Upper lobe of left lung (tissue), 6 donors: ENCODE data around the gene RAB20. TPM values are rescaled to one million over a fixed set of nuclear protein-coding genes. Genes with fewer than 3 reads are reported as not detected.

Experiments
- ATAC-seq, 2 donors: fragments of 200-7000 bp; cut with Tn5 transposase; one replicate each; pipeline ENCODE4 v1.9.1; 2022; ENCODE audit warnings: mild to moderate bottlenecking in 2 of 2, moderate library complexity in 2 of 2; ENCODE audit not compliant: low FRiP score in 2 of 2
- DNase-seq, 2 donors: peaks; one replicate each; pipeline ENCODE4 v3.0.0-alpha.2; 2019 to 2020
- H3K27ac ChIP-seq, 4 donors: fragments of 200-600 bp; sonication (generic); one replicate each; pipeline ENCODE4 v1.5.1; 2016 to 2019
- H3K27me3 ChIP-seq, 4 donors: fragments of 200-600 bp; sonication (generic); one replicate each; pipeline ENCODE4 v1.5.1; 2017 to 2019
- H3K36me3 ChIP-seq, 4 donors: fragments of 200-600 bp; sonication (generic); one replicate each; pipeline ENCODE4 v1.5.1; 2016 to 2019
- H3K4me1 ChIP-seq, 4 donors: fragments of 200-600 bp; sonication (generic); one replicate each; pipeline ENCODE4 v1.5.1; 2018 to 2019
- H3K4me3 ChIP-seq, 4 donors: fragments of 200-600 bp; sonication (generic); one replicate each; pipeline ENCODE4 v1.5.1; 2017 to 2019; ENCODE audit warnings: mild to moderate bottlenecking in 2 of 4, moderate library complexity in 1 of 4
- H3K9me3 ChIP-seq, 4 donors: fragments of 200-600 bp; sonication (generic); one replicate each; pipeline ENCODE4 v1.5.1; 2018 to 2019
- CTCF ChIP-seq, 6 experiments: fragments of 450-650 bp in 4 of 6; fragments of 200-600 bp in 2 of 6; sonication (generic) in 2 of 6; IDR thresholded peaks; one replicate each; pipeline ENCODE4 v1.5.1; 2016 to 2019; ENCODE audit warnings: antibody characterized with exemption in 6 of 6
- EP300 ChIP-seq, 4 donors: sonication (generic); formaldehyde crosslinking; IDR thresholded peaks; one replicate each; pipeline ENCODE4 v1.5.1; 2017; ENCODE audit warnings: antibody characterized with exemption in 4 of 4, control low read depth in 2 of 4
- POLR2A ChIP-seq, 4 donors: fragments of 450-650 bp; IDR thresholded peaks; one replicate each; pipeline ENCODE4 v1.5.1; 2016 to 2017; ENCODE audit warnings: antibody characterized with exemption in 4 of 4, mild to moderate bottlenecking in 2 of 4
- POLR2AphosphoS5 ChIP-seq, 2 donors: sonication (generic); formaldehyde crosslinking; IDR thresholded peaks; one replicate each; pipeline ENCODE4 v1.5.1; 2017; ENCODE audit warnings: antibody characterized with exemption in 2 of 2
- WGBS, 2 donors: methylation state at CpG; one replicate each; pipeline ENCODE4 v1.1.5; 2017 to 2018; 5-methylcytosine and 5-hydroxymethylcytosine counted together
- total RNA-seq, 6 donors: library from RNA; depleted of rRNA in 4 of 6; stranded (reverse); fragments of >200 nt in 4 of 6; gene quantifications; one replicate each; pipeline versions ENCODE4 v1.1.0 to v1.2.1, GENCODE V29; 2016 to 2021
- donor health status: DM: no; HTN: no; CAD: no; lungs with moderate emphysema.
- donor health status: DM: no; HTN: yes; CAD: no; lungs with severe emphysema.

The RAB20 gene
- total RNA-seq, 6 donors from 2014 or later, result 46.7 to 80.7 (median 57.8) TPM

- H3K27me3 ChIP-seq, result no peaks in the 10 kb centered on the region
- DNase-seq (no peak), ATAC-seq (no peak)
- peak overlapping the region in 2 of 4 donors; percentile 55 to 66 for H3K27ac ChIP-seq
- peaks cover 27 to 43% (median 42%) of the 10 kb centered on the region in 4 donors for H3K4me1 ChIP-seq
- no peak overlapping the region for H3K4me3 ChIP-seq
- peaks cover 0 to 11% (median 0%) of the 10 kb centered on the region in 4 donors for H3K36me3 ChIP-seq
- H3K9me3 ChIP-seq, result no peaks in the 10 kb centered on the region
- 92 to 100% methylated on average over 2 to 7 of the region's 7 CpGs for WGBS, 2 donors
- no peak for TF ChIP-seq POLR2A (IDR thresholded peaks at IDR 0.05)
- no peak for TF ChIP-seq CTCF (IDR thresholded peaks at IDR 0.05)
- TF ChIP-seq POLR2AphosphoS5 (IDR thresholded peaks at IDR 0.05), result no peak
- no peak for TF ChIP-seq EP300 (IDR thresholded peaks at IDR 0.05)
These were observed 30.4 kb downstream of the RAB20 start for GRCh38 chr13:110531100-110531499.

GRCh38 chr13:110529522-110530311 lies 31.8 kb downstream of the RAB20 start:
- H3K4me3 ChIP-seq, result no peak overlapping the region
- H3K4me1 ChIP-seq, result peaks cover 34 to 53% (median 51%) of the 10 kb centered on the region in 4 donors
- no peak for TF ChIP-seq EP300 (IDR thresholded peaks at IDR 0.05)
- TF ChIP-seq CTCF (IDR thresholded peaks at IDR 0.05), result no peak
- H3K27me3 ChIP-seq, result no peaks in the 10 kb centered on the region
- DNase-seq (no peak), ATAC-seq (no peak)
- H3K9me3 ChIP-seq, result no peaks in the 10 kb centered on the region
- WGBS, 2 donors, result 82 to 90% methylated on average over 12 to 17 of the region's 23 CpGs
- H3K36me3 ChIP-seq, result no peaks in the 10 kb centered on the region
- peak overlapping the region in 2 of 4 donors; percentile 63 to 76 for H3K27ac ChIP-seq

- no peaks in the 10 kb centered on the region for H3K9me3 ChIP-seq
- TF ChIP-seq CTCF (IDR thresholded peaks at IDR 0.05) (no peak), POLR2A (IDR thresholded peaks at IDR 0.05) (no peak), EP300 (IDR thresholded peaks at IDR 0.05) (no peak), POLR2AphosphoS5 (IDR thresholded peaks at IDR 0.05) (no peak)
- no peak overlapping the region for H3K4me3 ChIP-seq
- H3K27me3 ChIP-seq, result no peaks in the 10 kb centered on the region
- H3K27ac ChIP-seq, result peak overlapping the region; percentile 56 to 76 (median 68)
- H3K4me1 ChIP-seq, result peaks cover 39 to 61% (median 53%) of the 10 kb centered on the region in 4 donors
- peaks cover 0 to 1% (median under 1%) of the 10 kb centered on the region in 4 donors for H3K36me3 ChIP-seq
- DNase-seq, result no peak
- WGBS, 2 donors, result 86 to 95% methylated on average over 6 of the region's 6 CpGs
- ATAC-seq, result no peak
These were observed 32.6 kb downstream of the RAB20 start for GRCh38 chr13:110528911-110529310.

- Histone ChIP-seq H3K27me3 (no peaks in the 10 kb centered on the region), H3K36me3 (peaks cover 0 to 7% (median 3%) of the 10 kb centered on the region in 4 donors), H3K9me3 (no peaks in the 10 kb centered on the region), H3K27ac (peak overlapping the region; percentile 56 to 80 (median 74)), H3K4me1 (peaks cover 40 to 66% (median 53%) of the 10 kb centered on the region in 4 donors), H3K4me3 (no peak overlapping the region)
- DNase-seq (peak in 1 of 2 donors; percentile 55), ATAC-seq (peak in 1 of 2 donors; percentile 50)
- TF ChIP-seq EP300 (IDR thresholded peaks at IDR 0.05) (peak in 2 of 4 donors; percentile 40 to 94), POLR2A (IDR thresholded peaks at IDR 0.05) (peak in 1 of 4 donors; percentile 34), POLR2AphosphoS5 (IDR thresholded peaks at IDR 0.05) (peak in 1 of 2 donors; percentile 37), CTCF (IDR thresholded peaks at IDR 0.05) (no peak)
- WGBS, 2 donors, result 51 to 61% methylated on average over 5 of the region's 5 CpGs
These were observed 33.2 kb downstream of the RAB20 start for GRCh38 chr13:110528371-110528770.
